Activated CD8-positive, alpha-beta T cell treated with anti-CD3 and anti-CD28 coated beads for 36 hours (primary cell): ENCODE measurements around the gene PSMB2. TPM values are rescaled to one million over a fixed set of nuclear protein-coding genes. Genes with fewer than 3 reads are reported as not detected.

Experiments
- ATAC-seq: fragments of 200-7000 bp; cut with Tn5 transposase; one replicate; pipeline ENCODE4 v1.10.0; 2021; ENCODE audit warnings: mild to moderate bottlenecking, moderate library complexity
- CTCF ChIA-PET: fragments of 350-600 bp; sonication (Branson Sonifier 250); formaldehyde crosslinking; loops from one replicate; lab custom pipeline; 2021; ENCODE audit warnings: antibody characterized with exemption; lab: Charles Lee
- POLR2A ChIA-PET: fragments of 350-600 bp; sonication (Branson Sonifier 250); formaldehyde crosslinking; loops from one replicate; lab custom pipeline; 2021; ENCODE audit warnings: antibody characterized with exemption; lab: Charles Lee
- DNase-seq: peaks from one replicate; pipeline ENCODE4 v3.0.0-alpha.2; 2020
- H3K27ac Mint-ChIP-seq: one replicate; pipeline ENCODE4 v1.8.0; 2021; ENCODE audit warnings: mild to moderate bottlenecking, mixed read lengths
- H3K27me3 Mint-ChIP-seq: one replicate; pipeline ENCODE4 v1.8.0; 2021; ENCODE audit warnings: mixed read lengths
- H3K36me3 Mint-ChIP-seq: one replicate; pipeline ENCODE4 v1.8.0; 2021; ENCODE audit warnings: low read depth, mixed read lengths
- H3K4me1 Mint-ChIP-seq: one replicate; pipeline ENCODE4 v1.8.0; 2021; ENCODE audit warnings: low read depth, mixed read lengths
- H3K4me3 Mint-ChIP-seq: one replicate; pipeline ENCODE4 v1.8.0; 2021; ENCODE audit warnings: mild to moderate bottlenecking, moderate library complexity, mixed read lengths
- H3K9me3 Mint-ChIP-seq: one replicate; pipeline ENCODE4 v1.8.0; 2021; ENCODE audit warnings: mixed read lengths
- CTCF ChIP-seq: fragments of 200-600 bp; IDR thresholded peaks from one replicate; pipeline ENCODE4 v1.8.0; 2022; ENCODE audit warnings: antibody characterized with exemption, mild to moderate bottlenecking
- intact Hi-C: fragments of 100-400 bp; cut with micrococcal nuclease; formaldehyde crosslinking; loops from one replicate; pipeline ENCODE4 v1.10.0; 2022
- total RNA-seq, 2 experiments: library from RNA; stranded (reverse); gene quantifications; one replicate each; pipeline ENCODE4 v1.2.3, GENCODE V29; 2021

Gene PSMB2
- total RNA-seq, 2 experiments from 2014 or later, result 92.9 to 94.2 TPM

- Mint-ChIP-seq H3K27me3 (peaks cover 4% of the 10 kb centered on the region), H3K36me3 (peaks cover 8% of the 10 kb centered on the region), H3K4me1 (peaks cover 9% of the 10 kb centered on the region), H3K9me3 (no peaks in the 10 kb centered on the region), H3K4me3 (no peak overlapping the region), H3K27ac (no peak overlapping the region)
- ATAC-seq (no peak), DNase-seq (no peak)
- POLR2A ChIA-PET, result interaction anchor here (1.2 to 2.2 kb wide), 4 partner anchors 10 to 202 kb away, joined by 3 to 8 read pairs (median 6); no protein-coding TSS in a partner anchor
- CTCF ChIA-PET, result interaction anchor here (1.0 to 5.9 kb wide), 31 partner anchors 9 to 213 kb away, joined by 3 to 76 read pairs (median 4); partner anchors contain the start of genes CLSPN, KIAA0319L and NCDN
- TF ChIP-seq CTCF, result no peak
- intact Hi-C loops, result loop anchor here (2.0 kb wide), 1 partner anchor 207 kb away; no protein-coding TSS in a partner anchor
Observed at GRCh38 chr1:35567947-35568558, 73.3 kb downstream of the PSMB2 start.

GRCh38 chr1:35565742-35566133 lies 75.6 kb downstream of the PSMB2 start:
- ChIA-PET CTCF (interaction anchor here (1.1 to 5.9 kb wide), 11 partner anchors 12 to 364 kb away, joined by 4 to 76 read pairs (median 7); partner anchors contain the start of gene CLSPN), POLR2A (interaction anchor here (1.5 kb wide), 1 partner anchor 12 kb away, joined by 4 read pairs; no protein-coding TSS in a partner anchor)
- DNase-seq (no peak), ATAC-seq (no peak)
- intact Hi-C loops, result no loop called here
- Mint-ChIP-seq H3K9me3 (no peaks in the 10 kb centered on the region), H3K4me3 (no peak overlapping the region), H3K27me3 (no peaks in the 10 kb centered on the region), H3K4me1 (peaks cover 19% of the 10 kb centered on the region), H3K36me3 (peaks cover 10% of the 10 kb centered on the region), H3K27ac (no peak overlapping the region)
- no peak for TF ChIP-seq CTCF

- DNase-seq, result no peak
- no peak for ATAC-seq
- ChIA-PET CTCF (interaction anchor here (0.6 to 5.9 kb wide), 41 partner anchors 8 to 363 kb away, joined by 3 to 76 read pairs (median 4); partner anchors contain the start of genes CLSPN and TFAP2E), POLR2A (interaction anchor here (0.9 to 1.5 kb wide), 2 partner anchors 13 to 207 kb away, joined by 3 to 4 read pairs; no protein-coding TSS in a partner anchor)
- peaks cover 19% of the 10 kb centered on the region for H3K4me1 Mint-ChIP-seq
- no peaks in the 10 kb centered on the region for H3K9me3 Mint-ChIP-seq
- no peak overlapping the region for H3K4me3 Mint-ChIP-seq
- H3K27ac Mint-ChIP-seq, result no peak overlapping the region
- peaks cover 10% of the 10 kb centered on the region for H3K36me3 Mint-ChIP-seq
- intact Hi-C loops, result loop anchor here (5.0 kb wide), 1 partner anchor 113 kb away; no protein-coding TSS in a partner anchor
- TF ChIP-seq CTCF, result peak; percentile 45
- no peaks in the 10 kb centered on the region for H3K27me3 Mint-ChIP-seq
Observed at GRCh38 chr1:35564884-35565741, 76.2 kb downstream of the PSMB2 start.

GRCh38 chr1:35564037-35564883 lies 77.1 kb downstream of the PSMB2 start:
- no peaks in the 10 kb centered on the region for H3K9me3 Mint-ChIP-seq
- no peak overlapping the region for H3K4me3 Mint-ChIP-seq
- H3K36me3 Mint-ChIP-seq, result peaks cover 10% of the 10 kb centered on the region
- ChIA-PET POLR2A (interaction anchor here (0.9 to 1.5 kb wide), 2 partner anchors 13 to 208 kb away, joined by 3 to 4 read pairs; no protein-coding TSS in a partner anchor), CTCF (interaction anchor here (0.6 to 5.9 kb wide), 41 partner anchors 8 to 363 kb away, joined by 3 to 76 read pairs (median 4); partner anchors contain the start of genes CLSPN and TFAP2E)
- peak overlapping the region; percentile 50 for H3K27ac Mint-ChIP-seq
- ATAC-seq (peak; percentile 83), DNase-seq (peak; percentile 93)
- peak; percentile 83 for TF ChIP-seq CTCF
- H3K27me3 Mint-ChIP-seq, result no peaks in the 10 kb centered on the region
- intact Hi-C loops, result loop anchor here (5.0 kb wide), 1 partner anchor 112 kb away; no protein-coding TSS in a partner anchor
- peaks cover 24% of the 10 kb centered on the region for H3K4me1 Mint-ChIP-seq
